ENCODE results near the gene SLC6A11.

SLC6A11 gene

DNA sequence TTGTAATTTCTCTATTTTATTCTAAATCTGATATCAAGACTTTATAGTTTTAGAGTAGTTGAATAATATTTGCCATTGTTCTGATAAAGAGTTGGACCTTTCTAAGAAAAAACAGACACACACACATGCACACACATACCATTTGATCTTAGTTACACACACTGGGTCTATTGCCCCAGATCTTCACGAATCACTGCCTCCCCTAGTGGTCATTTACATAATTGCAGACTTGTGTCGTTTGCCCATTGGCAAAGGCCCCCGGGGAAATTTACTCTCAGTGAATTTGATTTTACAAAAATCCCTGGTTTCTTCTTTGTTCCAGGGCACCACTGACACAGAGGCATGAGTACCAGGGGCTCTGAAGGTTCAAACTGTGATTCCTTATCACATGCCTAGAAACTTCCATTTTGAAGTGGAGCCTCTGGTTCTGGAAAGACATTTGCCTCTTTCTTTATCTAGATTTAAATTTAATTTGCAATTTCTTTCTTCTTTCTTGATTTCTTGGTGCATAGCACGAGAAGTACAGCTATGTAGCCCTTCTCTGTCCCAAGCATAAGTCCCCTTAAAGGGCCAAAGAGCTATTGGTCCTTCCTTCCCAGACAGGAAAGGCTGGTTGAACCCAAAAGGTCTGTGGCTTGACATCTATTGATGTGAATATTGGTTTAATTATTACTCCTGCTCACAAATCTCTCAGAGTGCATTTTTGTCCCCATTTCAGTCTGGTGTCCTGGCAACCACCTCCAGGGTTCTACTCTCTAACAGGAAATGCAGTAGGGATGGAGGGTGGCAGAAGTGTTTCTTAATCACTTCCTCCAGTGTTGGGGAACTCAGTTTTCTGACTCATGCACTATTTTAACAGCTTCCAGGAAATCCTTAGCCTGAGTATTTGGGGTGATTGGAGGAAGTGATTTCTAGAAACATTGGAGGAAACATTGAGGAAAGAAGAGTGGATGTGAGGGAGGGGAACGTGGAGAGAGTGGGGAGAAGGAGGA is 32.4 kb upstream of the SLC6A11 start:
- H3K79me1 ChIP-seq (replicated peaks; ENCODE audit: low read length, poor library complexity, severe bottlenecking) = no peaks in the 10 kb centered on the region
- H2BK5ac ChIP-seq (ENCODE audit: low read depth, low read length, poor library complexity, severe bottlenecking) = no peak overlapping the region
- H2AK5ac ChIP-seq (ENCODE audit: low read length, severe bottlenecking) = no peak overlapping the region
- no peak overlapping the region for H2AFZ ChIP-seq (ENCODE audit: low read depth, low read length)
- no peak overlapping the region for H3K27ac ChIP-seq (ENCODE audit: low read length, poor library complexity, severe bottlenecking)
- no peak overlapping the region for H3K14ac ChIP-seq (ENCODE audit: low read length in 2 of 2)
- H2BK120ac ChIP-seq (ENCODE audit: low read depth, low read length) = no peak overlapping the region
- no peak overlapping the region for H3K18ac ChIP-seq (ENCODE audit: low read depth in 1 of 2, low read length in 2 of 2)
- peaks cover 0 to 35% of the 10 kb centered on the region in 2 experiments for H3K27me3 ChIP-seq (ENCODE audit: control insufficient read depth in 1 of 2, insufficient read depth in 1 of 2, low read length in 2 of 2)
- H4K91ac ChIP-seq (ENCODE audit: low read length) = no peak overlapping the region
- no peak overlapping the region for H2BK12ac ChIP-seq (ENCODE audit: low read length in 2 of 2)
- WGBS = 32% methylated on average over 5 of the region's 5 CpGs
- peak; percentile 4 for DNase-seq
- H3K9me3 ChIP-seq (ENCODE audit: control insufficient read depth, low read length) = no peaks in the 10 kb centered on the region
- H3K4ac ChIP-seq (ENCODE audit: low read depth in 1 of 2, low read length in 2 of 2) = no peak overlapping the region
- H3K4me2 ChIP-seq (ENCODE audit: low read length, poor library complexity, severe bottlenecking) = no peak overlapping the region
- H4K8ac ChIP-seq (ENCODE audit: low read length) = no peak overlapping the region
- H3K36me3 ChIP-seq (ENCODE audit: control insufficient read depth in 1 of 2, insufficient read depth in 2 of 2, low read depth in 1 of 2, low read length in 2 of 2) = no peaks in the 10 kb centered on the region
- no peak overlapping the region for H3K23ac ChIP-seq (ENCODE audit: low read length in 2 of 2)
- no peak overlapping the region for H3K4me3 ChIP-seq (ENCODE audit: insufficient read depth in 1 of 2, low read depth in 1 of 2, low read length in 2 of 2)
- H3K9ac ChIP-seq (ENCODE audit: low read length) = no peak overlapping the region
- H2BK15ac ChIP-seq (ENCODE audit: low read depth, poor library complexity, severe bottlenecking) = no peak overlapping the region
- no peaks in the 10 kb centered on the region for H3K4me1 ChIP-seq (ENCODE audit: control insufficient read depth, insufficient read depth, low read depth, low read length)

DNA sequence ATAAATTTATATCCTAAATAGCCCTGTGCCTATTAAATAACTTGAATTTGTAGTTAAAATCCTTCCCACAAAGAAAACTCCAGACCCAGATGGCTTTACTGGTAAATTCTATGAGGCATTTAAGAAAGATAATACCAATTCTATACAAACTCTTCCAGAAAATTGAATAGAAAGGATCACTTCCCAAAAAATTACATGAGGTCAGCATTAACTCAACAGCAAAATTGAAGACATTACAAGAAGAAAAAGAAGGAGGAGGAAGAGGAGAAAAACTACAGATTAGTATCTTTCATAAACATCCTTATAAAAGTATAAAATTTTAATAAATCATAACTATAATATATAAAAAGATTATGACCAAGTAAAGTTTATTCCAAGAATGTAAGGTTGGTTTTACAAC is 29.4 kb upstream of the SLC6A11 start:
- Histone ChIP-seq H3K27ac (ENCODE audit: low read length, poor library complexity, severe bottlenecking) (no peak overlapping the region), H3K27me3 (ENCODE audit: control insufficient read depth in 1 of 2, insufficient read depth in 1 of 2, low read length in 2 of 2) (peaks cover 0 to 30% of the 10 kb centered on the region in 2 experiments), H3K4me2 (ENCODE audit: low read length, poor library complexity, severe bottlenecking) (no peak overlapping the region), H3K23ac (ENCODE audit: low read length in 2 of 2) (no peak overlapping the region), H3K9ac (ENCODE audit: low read length) (no peak overlapping the region), H3K4ac (ENCODE audit: low read depth in 1 of 2, low read length in 2 of 2) (no peak overlapping the region), H4K91ac (ENCODE audit: low read length) (no peak overlapping the region), H2BK5ac (ENCODE audit: low read depth, low read length, poor library complexity, severe bottlenecking) (no peak overlapping the region), H3K4me3 (ENCODE audit: insufficient read depth in 1 of 2, low read depth in 1 of 2, low read length in 2 of 2) (no peak overlapping the region), H2AFZ (ENCODE audit: low read depth, low read length) (no peak overlapping the region), H3K36me3 (ENCODE audit: control insufficient read depth in 1 of 2, insufficient read depth in 2 of 2, low read depth in 1 of 2, low read length in 2 of 2) (no peaks in the 10 kb centered on the region), H3K9me3 (ENCODE audit: control insufficient read depth, low read length) (no peaks in the 10 kb centered on the region), H2AK5ac (ENCODE audit: low read length, severe bottlenecking) (no peak overlapping the region), H3K18ac (ENCODE audit: low read depth in 1 of 2, low read length in 2 of 2) (no peak overlapping the region), H2BK15ac (ENCODE audit: low read depth, poor library complexity, severe bottlenecking) (no peak overlapping the region), H2BK120ac (ENCODE audit: low read depth, low read length) (no peak overlapping the region), H4K8ac (ENCODE audit: low read length) (no peak overlapping the region), H3K14ac (ENCODE audit: low read length in 2 of 2) (no peak overlapping the region), H3K79me1 (replicated peaks; ENCODE audit: low read length, poor library complexity, severe bottlenecking) (no peaks in the 10 kb centered on the region), H2BK12ac (ENCODE audit: low read length in 2 of 2) (no peak overlapping the region), H3K4me1 (ENCODE audit: control insufficient read depth, insufficient read depth, low read depth, low read length) (no peaks in the 10 kb centered on the region)
- no peak for DNase-seq

DNA sequence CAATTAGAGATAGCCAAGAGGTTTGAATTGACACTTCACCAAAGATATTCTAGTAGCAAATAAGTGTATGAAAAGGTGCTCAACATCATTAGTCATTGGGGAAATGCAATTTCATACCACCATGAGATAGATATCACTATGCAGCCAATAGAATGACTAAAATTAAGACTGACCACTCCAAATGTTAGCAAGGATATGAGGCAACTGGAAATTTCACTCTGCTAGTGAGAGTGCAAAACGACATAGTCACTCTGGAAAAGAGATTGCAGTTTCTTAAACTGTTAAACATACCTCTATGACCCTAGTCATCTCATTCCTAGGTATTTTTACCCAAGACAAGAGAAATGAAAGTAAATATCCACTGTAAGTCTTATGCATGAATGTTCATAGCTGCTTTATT is 27.6 kb upstream of the SLC6A11 start:
- H2AFZ ChIP-seq (ENCODE audit: low read depth, low read length) = no peak overlapping the region
- no peaks in the 10 kb centered on the region for H3K4me1 ChIP-seq (ENCODE audit: control insufficient read depth, insufficient read depth, low read depth, low read length)
- H3K9me3 ChIP-seq (ENCODE audit: control insufficient read depth, low read length) = no peaks in the 10 kb centered on the region
- H3K18ac ChIP-seq (ENCODE audit: low read depth in 1 of 2, low read length in 2 of 2) = no peak overlapping the region
- H4K8ac ChIP-seq (ENCODE audit: low read length) = no peak overlapping the region
- no peak overlapping the region for H3K4me3 ChIP-seq (ENCODE audit: insufficient read depth in 1 of 2, low read depth in 1 of 2, low read length in 2 of 2)
- H3K27me3 ChIP-seq (ENCODE audit: control insufficient read depth in 1 of 2, insufficient read depth in 1 of 2, low read length in 2 of 2) = peaks cover 0 to 33% of the 10 kb centered on the region in 2 experiments
- no peak overlapping the region for H2AK5ac ChIP-seq (ENCODE audit: low read length, severe bottlenecking)
- H3K14ac ChIP-seq (ENCODE audit: low read length in 2 of 2) = no peak overlapping the region
- H2BK12ac ChIP-seq (ENCODE audit: low read length in 2 of 2) = no peak overlapping the region
- H2BK120ac ChIP-seq (ENCODE audit: low read depth, low read length) = no peak overlapping the region
- no peak overlapping the region for H2BK5ac ChIP-seq (ENCODE audit: low read depth, low read length, poor library complexity, severe bottlenecking)
- DNase-seq = no peak
- H4K91ac ChIP-seq (ENCODE audit: low read length) = no peak overlapping the region
- no peak overlapping the region for H2BK15ac ChIP-seq (ENCODE audit: low read depth, poor library complexity, severe bottlenecking)
- no peaks in the 10 kb centered on the region for H3K79me1 ChIP-seq (replicated peaks; ENCODE audit: low read length, poor library complexity, severe bottlenecking)
- H3K4me2 ChIP-seq (ENCODE audit: low read length, poor library complexity, severe bottlenecking) = no peak overlapping the region
- H3K4ac ChIP-seq (ENCODE audit: low read depth in 1 of 2, low read length in 2 of 2) = no peak overlapping the region
- no peak overlapping the region for H3K27ac ChIP-seq (ENCODE audit: low read length, poor library complexity, severe bottlenecking)
- no CpG with 5 or more reads among the region's 1 CpG for WGBS
- no peak overlapping the region for H3K23ac ChIP-seq (ENCODE audit: low read length in 2 of 2)
- no peaks in the 10 kb centered on the region for H3K36me3 ChIP-seq (ENCODE audit: control insufficient read depth in 1 of 2, insufficient read depth in 2 of 2, low read depth in 1 of 2, low read length in 2 of 2)
- H3K9ac ChIP-seq (ENCODE audit: low read length) = no peak overlapping the region

DNA sequence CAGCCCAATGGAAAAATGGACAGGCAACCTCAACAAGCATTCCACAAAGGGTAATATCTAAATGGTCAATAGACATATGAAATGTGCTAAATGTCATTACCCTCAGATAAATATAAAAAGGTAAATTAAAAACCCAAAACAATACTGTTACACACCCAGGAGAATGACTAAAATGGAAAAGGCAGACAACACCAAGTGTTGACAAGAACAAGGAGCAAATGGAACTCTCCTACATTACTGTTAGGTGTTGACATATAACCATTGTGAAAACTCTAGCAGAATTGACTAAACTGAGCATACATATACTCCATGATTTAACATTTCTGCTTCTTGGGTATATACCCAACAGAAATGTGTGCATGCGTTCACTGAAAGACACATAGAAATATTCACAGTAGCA is 25.3 kb upstream of the SLC6A11 start:
- Histone ChIP-seq H2BK5ac (ENCODE audit: low read depth, low read length, poor library complexity, severe bottlenecking) (no peak overlapping the region), H3K27ac (ENCODE audit: low read length, poor library complexity, severe bottlenecking) (no peak overlapping the region), H3K4me3 (ENCODE audit: insufficient read depth in 1 of 2, low read depth in 1 of 2, low read length in 2 of 2) (no peak overlapping the region), H2AFZ (ENCODE audit: low read depth, low read length) (no peak overlapping the region), H3K18ac (ENCODE audit: low read depth in 1 of 2, low read length in 2 of 2) (no peak overlapping the region), H2BK120ac (ENCODE audit: low read depth, low read length) (no peak overlapping the region), H3K27me3 (ENCODE audit: control insufficient read depth in 1 of 2, insufficient read depth in 1 of 2, low read length in 2 of 2) (peaks cover 0 to 27% of the 10 kb centered on the region in 2 experiments), H3K79me1 (replicated peaks; ENCODE audit: low read length, poor library complexity, severe bottlenecking) (no peaks in the 10 kb centered on the region), H2BK12ac (ENCODE audit: low read length in 2 of 2) (no peak overlapping the region), H3K4me2 (ENCODE audit: low read length, poor library complexity, severe bottlenecking) (no peak overlapping the region), H3K4ac (ENCODE audit: low read depth in 1 of 2, low read length in 2 of 2) (no peak overlapping the region), H3K14ac (ENCODE audit: low read length in 2 of 2) (no peak overlapping the region), H3K36me3 (ENCODE audit: control insufficient read depth in 1 of 2, insufficient read depth in 2 of 2, low read depth in 1 of 2, low read length in 2 of 2) (no peaks in the 10 kb centered on the region), H4K91ac (ENCODE audit: low read length) (no peak overlapping the region), H2AK5ac (ENCODE audit: low read length, severe bottlenecking) (no peak overlapping the region), H4K8ac (ENCODE audit: low read length) (no peak overlapping the region), H2BK15ac (ENCODE audit: low read depth, poor library complexity, severe bottlenecking) (no peak overlapping the region), H3K9me3 (ENCODE audit: control insufficient read depth, low read length) (no peaks in the 10 kb centered on the region), H3K23ac (ENCODE audit: low read length in 2 of 2) (no peak overlapping the region), H3K4me1 (ENCODE audit: control insufficient read depth, insufficient read depth, low read depth, low read length) (no peaks in the 10 kb centered on the region), H3K9ac (ENCODE audit: low read length) (no peak overlapping the region)
- DNase-seq = no peak
- 89% methylated on average over 1 of the region's 1 CpG for WGBS
